ENCODE measurements around the gene TUBA4B. TPM values are rescaled to one million over a fixed set of nuclear protein-coding genes. Genes with fewer than 3 reads are reported as not detected.
A peak's percentile ranks its signal among the peaks of the same experiment; 100 is the strongest.

The TUBA4B gene
- total RNA-seq, 1 experiment from 2014 or later: not detected

- Histone ChIP-seq H2BK20ac (ENCODE audit: low read depth, low read length, poor library complexity, severe bottlenecking) (no peak overlapping the region), H2BK15ac (ENCODE audit: low read depth, low read length) (no peak overlapping the region), H3K9ac (ENCODE audit: extremely low read depth, insufficient read length, low read length) (no peak overlapping the region), H2BK12ac (ENCODE audit: insufficient read length, low read depth, low read length) (no peak overlapping the region), H3K4me2 (ENCODE audit: insufficient read depth, insufficient read length, low read length) (no peak overlapping the region), H4K5ac (ENCODE audit: insufficient read length, low read depth, low read length) (no peak overlapping the region), H3K23me2 (ENCODE audit: insufficient read length, low read depth, low read length, poor library complexity, severe bottlenecking) (peaks cover 4% of the 10 kb centered on the region), H2BK5ac (ENCODE audit: insufficient read length, low read length) (no peak overlapping the region), H2AK5ac (ENCODE audit: insufficient read length, low read length) (no peak overlapping the region), H4K91ac (ENCODE audit: insufficient read length, low read depth, low read length) (no peak overlapping the region), H4K8ac (replicated peaks; ENCODE audit: insufficient read length, low read depth, low read length) (no peak overlapping the region), H2AFZ (ENCODE audit: low read length) (no peak overlapping the region), H3K4me1 (ENCODE audit: insufficient read depth, low read length) (no peaks in the 10 kb centered on the region), H3T11ph (ENCODE audit: low read length) (no peak overlapping the region), H2BK120ac (ENCODE audit: low read depth, low read length, poor library complexity, severe bottlenecking) (no peak overlapping the region), H4K20me1 (ENCODE audit: control insufficient read depth, insufficient read depth, insufficient read length) (no peaks in the 10 kb centered on the region), H3K18ac (ENCODE audit: insufficient read length, low read depth, low read length) (no peak overlapping the region), H3K9me3 (ENCODE audit: control insufficient read depth, low read depth, low read length) (no peaks in the 10 kb centered on the region), H3K14ac (ENCODE audit: insufficient read depth, low read length) (no peak overlapping the region), H3K4ac (ENCODE audit: low read depth, low read length) (no peak overlapping the region), H3K56ac (ENCODE audit: insufficient read length, low read depth, low read length) (no peak overlapping the region), H3K79me2 (ENCODE audit: insufficient read depth, low read length) (no peaks in the 10 kb centered on the region), H3K79me1 (ENCODE audit: insufficient read depth, low read depth, low read length, poor library complexity, severe bottlenecking) (no peaks in the 10 kb centered on the region), H3K27ac (ENCODE audit: insufficient read length, low read depth, low read length) (no peak overlapping the region), H3K23ac (ENCODE audit: insufficient read length, low read depth, low read length) (no peak overlapping the region), H3K27me3 (ENCODE audit: insufficient read depth, low read length) (no peaks in the 10 kb centered on the region)
- H3K27me3 Mint-ChIP-seq (ENCODE audit: low read depth): peaks cover 10% of the 10 kb centered on the region
- no peak overlapping the region for H3K27ac Mint-ChIP-seq
- TF ChIP-seq CTCF (conservative IDR thresholded peaks at IDR 0.05): no peak
- no CpG with 5 or more reads among the region's 5 CpGs for WGBS (ENCODE audit: extremely low coverage, insufficient read length, low lambda C conversion rate)
- no peak for DNase-seq
- peaks cover 6 to 7% of the 10 kb centered on the region in 2 experiments; a peak in 4 of 5 replicates for H3K9me3 Mint-ChIP-seq
- peaks cover 11 to 21% of the 10 kb centered on the region in 2 experiments for H3K4me1 Mint-ChIP-seq
- peak overlapping the region in 1 of 2 experiments; percentile 64; a peak in 4 of 5 replicates for H3K4me3 Mint-ChIP-seq
- peaks cover 7 to 29% (median 25%) of the 10 kb centered on the region in 3 experiments for H3K36me3 Mint-ChIP-seq (ENCODE audit: insufficient read depth in 1 of 3, low read depth in 3 of 3)
Observed at GRCh38 chr2:219205165-219205538, 47.9 kb upstream of the TUBA4B start.
